Lung (tissue), 12 donors: Measurements from ENCODE around the gene CPEB4. TPM values are rescaled to one million over a fixed set of nuclear protein-coding genes. Genes with fewer than 3 reads are reported as not detected.

Source experiments
- ATAC-seq: fragments of 200-7000 bp; cut with Tn5 transposase; one replicate; pipeline ENCODE4 v1.9.1; 2020; ENCODE audit warnings: moderate number of reproducible peaks; ENCODE audit not compliant: insufficient read depth, low FRiP score
- DNase-seq, 3 donors: peaks; one replicate each; pipeline ENCODE4 v3.0.0-alpha.2; 2013 to 2017
- H3K27ac ChIP-seq, 2 donors: one replicate each; pipeline ENCODE4 v1.5.1; 2013; ENCODE audit warnings: mild to moderate bottlenecking in 2 of 2, moderate library complexity in 2 of 2, control low read depth in 1 of 2, inconsistent platforms in 1 of 2, low read depth in 1 of 2, low read length in 1 of 2
- H3K27me3 ChIP-seq, 3 donors: one replicate each; pipeline ENCODE4 v1.5.1; 2013; ENCODE audit warnings: low read length in 2 of 3; ENCODE audit not compliant: control insufficient read depth in 3 of 3, insufficient read depth in 3 of 3
- H3K36me3 ChIP-seq, 4 donors: one replicate each; pipeline ENCODE4 v1.5.1; 2013; ENCODE audit warnings: low read length in 4 of 4, mild to moderate bottlenecking in 1 of 4, moderate library complexity in 1 of 4; ENCODE audit not compliant: control insufficient read depth in 4 of 4, insufficient read depth in 4 of 4
- H3K4me1 ChIP-seq, 5 donors: one replicate each; pipeline ENCODE4 v1.5.1; 2013; ENCODE audit warnings: low read length in 5 of 5, mild to moderate bottlenecking in 2 of 5, moderate library complexity in 1 of 5; ENCODE audit not compliant: control insufficient read depth in 5 of 5, insufficient read depth in 5 of 5
- H3K4me3 ChIP-seq: one replicate; pipeline ENCODE4 v1.5.1; 2013; ENCODE audit warnings: mild to moderate bottlenecking, control low read depth, moderate library complexity
- H3K9ac ChIP-seq, 2 donors: one replicate each; pipeline ENCODE4 v1.5.1; 2013; ENCODE audit warnings: low read length in 2 of 2, control low read depth in 1 of 2; ENCODE audit not compliant: insufficient read depth in 1 of 2
- H3K9me3 ChIP-seq, 4 donors: one replicate each; pipeline ENCODE4 v1.5.1; 2013; ENCODE audit warnings: low read length in 3 of 4, mild to moderate bottlenecking in 1 of 4, moderate library complexity in 1 of 4; ENCODE audit not compliant: control insufficient read depth in 4 of 4, insufficient read depth in 3 of 4
- WGBS, 2 donors: extraction: QIAGEN DNeasy Blood & Tissue Kit; methylation state at CpG; one replicate each; pipeline ENCODE4 v1.1.7; 2013; 5-methylcytosine and 5-hydroxymethylcytosine counted together
- polyA plus RNA-seq, 2 donors: library from polyadenylated mRNA; stranded (reverse); fragments of 200-250 nt; gene quantifications; one replicate each; pipeline ENCODE4 v1.2.1, GENCODE V29; 2013
- total RNA-seq, 2 donors: library from RNA; depleted of rRNA in 1 of 2; stranded (reverse); fragments of >200 nt in 1 of 2; gene quantifications; one replicate each; pipeline ENCODE4 v1.2.1, GENCODE V29; 2014 to 2021
- TF ChIP-seq, protein P1 (sequence below): IDR thresholded peaks from 2 replicates; pipeline ENCODE4 v1.5.1; 2012; ENCODE audit warnings: mild to moderate bottlenecking; ENCODE audit errors: control extremely low read depth, extremely low read depth
- donor health status: control.
- donor health status: control.
- donor health status: Bipolar disorder and iron deficiency.
- donor health status: healthy.
- donor health status: DM: yes; HTN: yes; CAD: no.

CPEB4 gene
- total and polyA plus RNA-seq, 4 donors, result 9.1 to 62.2 (median 39.1) TPM

DNA sequence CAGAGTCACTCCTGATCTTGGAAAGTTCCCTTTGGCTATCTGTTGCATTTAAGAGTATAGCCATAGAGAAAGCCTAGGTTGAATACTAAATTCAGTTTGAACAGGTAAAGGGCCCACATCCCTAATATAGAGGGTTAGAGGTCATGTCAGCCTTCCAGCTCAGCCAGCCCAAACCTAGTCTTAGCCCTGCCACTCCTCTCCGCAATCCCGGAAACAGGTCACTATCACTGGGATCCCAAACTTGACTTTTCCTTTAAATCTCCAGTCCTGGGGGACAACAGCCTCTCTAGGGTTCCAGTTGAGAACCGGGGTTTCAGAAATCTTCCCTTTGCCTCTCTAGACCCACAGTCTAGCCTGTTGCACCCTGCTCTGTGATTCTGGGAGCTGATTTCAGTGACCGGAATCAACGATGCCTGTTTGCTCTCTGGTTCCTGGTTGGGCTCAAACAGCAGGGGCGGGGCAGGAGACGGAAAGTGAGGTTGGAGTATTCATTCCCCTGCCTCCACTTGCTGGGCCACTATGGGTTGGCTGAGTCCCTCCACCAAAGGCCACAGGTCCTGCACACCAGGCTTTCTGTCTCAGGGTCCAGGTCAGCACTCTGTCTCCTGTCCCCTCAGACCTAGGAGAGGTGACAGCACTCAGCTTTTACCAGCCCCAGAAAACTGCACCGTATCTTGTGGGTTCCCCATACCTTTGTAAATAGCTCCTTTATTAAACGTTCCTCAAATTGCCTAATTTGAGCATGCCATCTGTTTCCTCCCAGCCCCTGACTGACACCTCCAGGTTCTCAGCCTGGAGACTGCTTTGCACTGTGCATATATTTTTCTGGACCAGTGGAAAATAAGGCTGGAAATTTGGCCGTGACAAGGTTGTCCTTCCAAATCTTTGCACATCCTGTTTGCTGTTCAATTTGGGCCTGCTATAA is 23.8 kb upstream of the CPEB4 start:
- DNase-seq (no peak), ATAC-seq (no peak)
- Histone ChIP-seq H3K9ac (no peak overlapping the region), H3K27me3 (no peaks in the 10 kb centered on the region), H3K4me1 (peaks cover 0 to 12% (median 8%) of the 10 kb centered on the region in 5 donors), H3K4me3 (no peak overlapping the region), H3K9me3 (no peaks in the 10 kb centered on the region), H3K27ac (no peak overlapping the region), H3K36me3 (no peaks in the 10 kb centered on the region)
- TF ChIP-seq, protein P1, sequence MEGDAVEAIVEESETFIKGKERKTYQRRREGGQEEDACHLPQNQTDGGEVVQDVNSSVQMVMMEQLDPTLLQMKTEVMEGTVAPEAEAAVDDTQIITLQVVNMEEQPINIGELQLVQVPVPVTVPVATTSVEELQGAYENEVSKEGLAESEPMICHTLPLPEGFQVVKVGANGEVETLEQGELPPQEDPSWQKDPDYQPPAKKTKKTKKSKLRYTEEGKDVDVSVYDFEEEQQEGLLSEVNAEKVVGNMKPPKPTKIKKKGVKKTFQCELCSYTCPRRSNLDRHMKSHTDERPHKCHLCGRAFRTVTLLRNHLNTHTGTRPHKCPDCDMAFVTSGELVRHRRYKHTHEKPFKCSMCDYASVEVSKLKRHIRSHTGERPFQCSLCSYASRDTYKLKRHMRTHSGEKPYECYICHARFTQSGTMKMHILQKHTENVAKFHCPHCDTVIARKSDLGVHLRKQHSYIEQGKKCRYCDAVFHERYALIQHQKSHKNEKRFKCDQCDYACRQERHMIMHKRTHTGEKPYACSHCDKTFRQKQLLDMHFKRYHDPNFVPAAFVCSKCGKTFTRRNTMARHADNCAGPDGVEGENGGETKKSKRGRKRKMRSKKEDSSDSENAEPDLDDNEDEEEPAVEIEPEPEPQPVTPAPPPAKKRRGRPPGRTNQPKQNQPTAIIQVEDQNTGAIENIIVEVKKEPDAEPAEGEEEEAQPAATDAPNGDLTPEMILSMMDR, result no peak
- 52 to 56% methylated on average over 10 of the region's 10 CpGs for WGBS, 2 donors

DNA sequence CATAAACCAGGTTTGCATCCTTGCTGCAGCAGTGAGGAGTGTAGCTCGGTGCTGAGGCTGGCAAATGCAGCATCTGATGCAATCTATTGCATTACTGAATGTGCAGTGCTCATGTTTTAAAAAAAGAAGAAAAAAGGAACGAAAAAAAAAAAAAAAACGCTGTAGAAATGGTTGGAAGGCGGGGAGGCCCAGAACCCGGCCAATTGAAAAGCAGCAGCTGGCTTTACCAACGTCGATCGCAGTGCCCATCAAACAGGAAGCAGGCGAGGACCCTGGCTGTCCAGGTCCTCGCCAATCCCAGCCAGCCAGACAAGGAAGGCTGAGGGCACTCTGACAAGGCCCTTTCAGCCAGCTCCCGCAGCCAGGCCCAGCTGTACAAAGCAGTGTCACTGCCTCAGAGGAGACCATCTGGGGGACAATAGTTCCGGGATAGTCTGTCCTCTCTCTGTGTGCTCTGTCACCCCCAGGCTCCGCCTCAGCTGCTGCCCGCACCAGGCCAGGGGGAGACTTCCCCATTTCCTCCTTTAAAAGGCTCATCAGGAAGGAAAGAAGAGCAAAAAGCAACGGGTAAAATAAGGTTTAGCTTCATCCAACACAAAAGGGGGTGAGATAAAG is 21.8 kb upstream of the CPEB4 start:
- H3K27ac ChIP-seq, result peak overlapping the region in 1 of 2 donors; percentile 81
- 35 to 69% methylated on average over 15 of the region's 15 CpGs for WGBS, 2 donors
- ATAC-seq (peak; percentile 22), DNase-seq (no peak)
- H3K27me3 ChIP-seq, result no peaks in the 10 kb centered on the region
- no peak overlapping the region for H3K9ac ChIP-seq
- no peak overlapping the region for H3K4me3 ChIP-seq
- TF ChIP-seq, protein P1, result no peak
- H3K9me3 ChIP-seq, result no peaks in the 10 kb centered on the region
- H3K36me3 ChIP-seq, result no peaks in the 10 kb centered on the region
- H3K4me1 ChIP-seq, result peaks cover 0 to 7% (median 0%) of the 10 kb centered on the region in 5 donors

DNA sequence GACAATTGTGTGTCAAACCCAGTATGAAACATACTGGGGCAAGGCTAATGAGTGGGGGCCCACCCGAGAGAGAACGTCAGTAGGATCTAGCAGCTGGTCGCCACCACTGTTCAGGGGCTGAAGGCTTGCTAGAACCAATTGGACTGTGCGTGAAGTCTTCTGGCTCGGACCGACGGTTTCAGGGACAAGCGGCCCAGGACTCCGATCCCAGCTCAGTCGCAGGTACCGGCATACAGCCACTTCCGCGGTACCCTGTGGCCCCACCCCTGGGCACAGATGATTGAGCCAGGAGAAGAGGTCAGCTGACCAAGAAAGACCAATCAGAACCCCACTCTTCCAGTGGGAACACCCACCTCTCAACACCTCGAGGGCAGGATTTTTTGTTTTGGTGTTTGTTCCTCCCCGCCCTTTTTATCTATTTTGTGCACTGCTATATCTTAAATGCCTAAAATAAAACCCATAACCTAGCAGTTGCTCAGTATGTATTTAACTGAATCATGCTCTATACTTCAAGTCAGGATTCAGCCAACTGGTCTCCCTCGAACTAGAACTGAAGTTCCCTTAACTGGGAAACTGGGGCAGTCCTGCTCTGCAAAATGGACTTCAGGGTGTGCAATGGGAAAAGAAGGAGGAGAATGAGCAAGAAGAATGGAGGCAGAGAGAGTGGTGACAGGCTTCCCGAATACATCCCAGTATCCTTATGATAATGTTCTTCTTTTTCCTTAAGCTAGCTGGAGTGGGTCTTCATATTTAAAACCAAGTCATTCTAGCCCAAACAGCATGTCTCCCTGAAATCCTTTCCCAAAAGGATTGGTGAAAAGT is 21.1 kb upstream of the CPEB4 start:
- no peak overlapping the region for H3K4me3 ChIP-seq
- H3K27ac ChIP-seq, result peak overlapping the region in 1 of 2 donors; percentile 81
- H3K36me3 ChIP-seq, result no peaks in the 10 kb centered on the region
- H3K9me3 ChIP-seq, result no peaks in the 10 kb centered on the region
- no peak for ATAC-seq
- 89 to 93% methylated on average over 17 of the region's 17 CpGs for WGBS, 2 donors
- no peaks in the 10 kb centered on the region for H3K27me3 ChIP-seq
- H3K4me1 ChIP-seq, result peaks cover 0 to 7% (median 0%) of the 10 kb centered on the region in 5 donors
- H3K9ac ChIP-seq, result no peak overlapping the region
- TF ChIP-seq, protein P1, result no peak
- DNase-seq, result no peak
